H1 (cell line): ENCODE results near the gene C22orf39. TPM values are rescaled to one million over a fixed set of nuclear protein-coding genes. Genes with fewer than 3 reads are reported as not detected.
A peak's percentile ranks its signal among the peaks of the same experiment; 100 is the strongest.

ENCODE experiments used
- CTCF ChIA-PET: fragments of 300-600 bp; sonication (Branson Sonifier 250); formaldehyde crosslinking; loops from one replicate; lab custom pipeline; 2021; ENCODE audit not compliant: partially characterized antibody; lab: Charles Lee
- POLR2A ChIA-PET: fragments of 300-600 bp; sonication (Branson Sonifier 250); formaldehyde crosslinking; loops from one replicate; lab custom pipeline; 2021; ENCODE audit warnings: inconsistent platforms; ENCODE audit not compliant: partially characterized antibody; lab: Charles Lee
- DNase-seq, 2 experiments: peaks; one replicate each; pipeline versions ENCODE4 v3.0.0 to v3.0.0-alpha.2; 2010 to 2022; ENCODE audit warnings: low spot score in 2 of 2, low read depth in 1 of 2, mixed read lengths in 1 of 2
- FAIRE-seq: peaks from 2 replicates; lab custom pipeline; 2011; peaks lifted over from hg19 to GRCh38; lab: Jason Lieb, UNC
- H2AFZ ChIP-seq: 2 replicates; pipeline ENCODE4 v1.8.1; 2012; ENCODE audit warnings: low read length, inconsistent platforms
- H2AK5ac ChIP-seq: 2 replicates; pipeline ENCODE4 v1.6.1; 2013; ENCODE audit warnings: low read depth, low read length
- H2BK120ac ChIP-seq: replicated peaks from 2 replicates; pipeline ENCODE3; 2013; ENCODE audit warnings: low read depth, low read length, inconsistent platforms
- H2BK12ac ChIP-seq: 2 replicates; pipeline ENCODE4 v1.6.1; 2013; ENCODE audit warnings: low read depth, low read length
- H2BK15ac ChIP-seq: 2 replicates; pipeline ENCODE4 v1.6.1; 2013; ENCODE audit warnings: low read length
- H2BK20ac ChIP-seq: 2 replicates; pipeline ENCODE4 v1.6.1; 2013; ENCODE audit warnings: low read length
- H2BK5ac ChIP-seq: 2 replicates; pipeline ENCODE4 v1.6.1; 2013; ENCODE audit warnings: low read depth, low read length
- H3K14ac ChIP-seq: 2 replicates; pipeline ENCODE4 v1.6.1; 2013; ENCODE audit warnings: inconsistent platforms; ENCODE audit not compliant: insufficient read length
- H3K18ac ChIP-seq: 2 replicates; pipeline ENCODE4 v1.6.1; 2013; ENCODE audit warnings: low read length; ENCODE audit errors: extremely low read depth
- H3K23ac ChIP-seq: 2 replicates; pipeline ENCODE4 v1.6.1; 2013; ENCODE audit warnings: inconsistent platforms; ENCODE audit not compliant: insufficient read length
- H3K23me2 ChIP-seq: 2 replicates; pipeline ENCODE4 v1.6.1; 2013; ENCODE audit warnings: low read depth, low read length
- H3K27ac ChIP-seq: 2 replicates; pipeline ENCODE4 v1.6.1; 2011; ENCODE audit warnings: low read depth, low read length, inconsistent platforms
- H3K27me3 ChIP-seq, 4 experiments: replicated peaks in 1 of 4; 1 replicate in 1 of 4; 2 replicates in 3 of 4; pipeline versions ENCODE4 v1.6.1 to v1.8.1; 2011 to 2013; ENCODE audit warnings: low read length in 3 of 4, mild to moderate bottlenecking in 3 of 4, inconsistent platforms in 2 of 4, mixed read lengths in 2 of 4, moderate library complexity in 1 of 4; ENCODE audit not compliant: control insufficient read depth in 3 of 4, insufficient read depth in 3 of 4; ENCODE audit errors: extremely low read depth in 1 of 4
- H3K36me3 ChIP-seq, 4 experiments: 2 replicates each; pipeline versions ENCODE4 v1.6.1 to v1.8.1; 2011 to 2013; ENCODE audit warnings: mild to moderate bottlenecking in 4 of 4, low read length in 3 of 4, moderate library complexity in 2 of 4, control low read depth in 1 of 4, inconsistent platforms in 1 of 4; ENCODE audit not compliant: insufficient read depth in 4 of 4, control insufficient read depth in 2 of 4
- H3K4ac ChIP-seq: replicated peaks from 2 replicates; pipeline ENCODE3; 2013; ENCODE audit warnings: low read length, low read depth, mixed read lengths, inconsistent platforms; ENCODE audit not compliant: insufficient read length
- H3K4me1 ChIP-seq, 4 experiments: replicated peaks in 1 of 4; 1 replicate in 1 of 4; 2 replicates in 3 of 4; pipeline versions ENCODE4 v1.6.1 to v1.8.1; 2011 to 2013; ENCODE audit warnings: low read length in 3 of 4, inconsistent platforms in 2 of 4, mixed read lengths in 1 of 4; ENCODE audit not compliant: insufficient read depth in 4 of 4, control insufficient read depth in 3 of 4
- H3K4me2 ChIP-seq, 2 experiments: 2 replicates each; pipeline versions ENCODE4 v1.6.1 to v1.8.1; 2011 to 2013; ENCODE audit warnings: low read depth in 2 of 2, low read length in 2 of 2, control low read depth in 1 of 2, inconsistent platforms in 1 of 2, mild to moderate bottlenecking in 1 of 2; ENCODE audit not compliant: insufficient read depth in 1 of 2
- H3K4me3 ChIP-seq, 4 experiments: fragments of 200-600, 300-600 bp in 1 of 4; sonication (generic), shearing (Covaris generic), sonication (Bioruptor Twin) in 1 of 4; 2 replicates each; pipeline versions ENCODE4 v1.5.1 to v1.8.1; 2011 to 2016; ENCODE audit warnings: low read length in 4 of 4, low read depth in 3 of 4, control low read depth in 2 of 4, inconsistent platforms in 2 of 4, mild to moderate bottlenecking in 2 of 4, mixed read lengths in 1 of 4, moderate library complexity in 1 of 4; ENCODE audit not compliant: insufficient read depth in 2 of 4; ENCODE audit errors: extremely low read depth in 1 of 4
- H3K56ac ChIP-seq: replicated peaks from 2 replicates; pipeline ENCODE3; 2013; ENCODE audit warnings: low read depth, mild to moderate bottlenecking, mixed read lengths, low read length, inconsistent platforms; ENCODE audit not compliant: insufficient read length
- H3K79me1 ChIP-seq: 2 replicates; pipeline ENCODE4 v1.6.1; 2013; ENCODE audit warnings: low read depth, low read length, control low read depth
- H3K79me2 ChIP-seq, 2 experiments: 2 replicates each; pipeline versions ENCODE4 v1.6.1 to v1.8.1; 2012 to 2013; ENCODE audit warnings: low read length in 2 of 2, mild to moderate bottlenecking in 2 of 2, inconsistent platforms in 1 of 2; ENCODE audit not compliant: insufficient read depth in 2 of 2, control insufficient read depth in 1 of 2
- H3K9ac ChIP-seq, 4 experiments: replicated peaks in 1 of 4; 1 replicate in 1 of 4; 2 replicates in 3 of 4; pipeline versions ENCODE4 v1.6.1 to v1.8.1; 2011 to 2013; ENCODE audit warnings: low read depth in 3 of 4, low read length in 3 of 4, control low read depth in 2 of 4, mild to moderate bottlenecking in 2 of 4, moderate library complexity in 2 of 4, inconsistent platforms in 1 of 4; ENCODE audit errors: extremely low read depth in 1 of 4
- H3K9me3 ChIP-seq, 2 experiments: 2 replicates each; pipeline versions ENCODE4 v1.6.1 to v1.8.1; 2012 to 2013; ENCODE audit warnings: mild to moderate bottlenecking in 2 of 2, moderate library complexity in 2 of 2, control low read depth in 1 of 2, inconsistent platforms in 1 of 2, low read depth in 1 of 2, low read length in 1 of 2, mixed read lengths in 1 of 2; ENCODE audit not compliant: insufficient read depth in 2 of 2
- H4K20me1 ChIP-seq, 2 experiments: replicated peaks in 1 of 2; 2 replicates each; pipeline versions ENCODE3 to v1.8.1; 2011 to 2013; ENCODE audit warnings: inconsistent platforms in 2 of 2, low read length in 2 of 2, mild to moderate bottlenecking in 1 of 2; ENCODE audit not compliant: insufficient read depth in 2 of 2, control insufficient read depth in 1 of 2
- H4K5ac ChIP-seq: 2 replicates; pipeline ENCODE4 v1.6.1; 2013; ENCODE audit warnings: low read length, low read depth, mixed read lengths, inconsistent platforms; ENCODE audit not compliant: insufficient read length
- H4K8ac ChIP-seq: 2 replicates; pipeline ENCODE4 v1.8.0; 2013; ENCODE audit warnings: mild to moderate bottlenecking, moderate library complexity, low read length, inconsistent platforms; ENCODE audit not compliant: insufficient read depth; ENCODE audit errors: extremely low read depth
- H4K91ac ChIP-seq: replicated peaks from 2 replicates; pipeline ENCODE3; 2013; ENCODE audit warnings: low read length, mixed read lengths, inconsistent platforms; ENCODE audit not compliant: insufficient read length
- RXRA ChIP-seq: IDR thresholded peaks from 2 replicates; pipeline ENCODE4 v1.6.1; 2011; ENCODE audit warnings: low read depth, mild to moderate bottlenecking, low read length, moderate library complexity; ENCODE audit not compliant: insufficient read depth
- WGBS, 2 experiments: shearing (Covaris generic) in 1 of 2; methylation state at CpG; one replicate each; pipeline versions ENCODE4 v1.1.6 to v1.1.7; 2013 to 2015; ENCODE audit warnings: low lambda C conversion rate in 2 of 2, mixed read lengths in 2 of 2, inconsistent platforms in 1 of 2, low coverage in 1 of 2, missing lambda C conversion rate in 1 of 2; ENCODE audit not compliant: insufficient replicate concordance in 2 of 2, insufficient coverage in 1 of 2, insufficient read length in 1 of 2; ENCODE audit errors: extremely low coverage in 1 of 2, missing lambda C conversion rate in 1 of 2; 5-methylcytosine and 5-hydroxymethylcytosine counted together
- polyA plus RNA-seq, 7 experiments: library from polyadenylated mRNA; depleted of rRNA in 3 of 7; stranded (reverse) in 5 of 7; unstranded in 2 of 7; fragments of >200 nt in 5 of 7; fragments of 200-250 nt in 2 of 7; gene quantifications; 1 replicate in 5 of 7; 2 replicates in 1 of 7; 4 replicates in 1 of 7; pipeline versions ENCODE4 v1.2.1 to v1.2.3, GENCODE V29; 2011 to 2013; ENCODE audit warnings: missing spikeins in 2 of 7, mixed read lengths in 2 of 7
- total RNA-seq: library from RNA; stranded (reverse); fragmentation: NEBNext Ultra II Directional; extraction: Animal tissue kit (Norgen Biotek cat#: 25700); gene quantifications from 2 replicates; pipeline ENCODE4 v1.2.1, GENCODE V29; 2021

Gene C22orf39
- total and polyA plus RNA-seq, 2 of the 8 experiments (the other 6 are each of a cell fraction or from before 2014, with no cell fraction given) = 22.7 to 27.7 TPM

DNA sequence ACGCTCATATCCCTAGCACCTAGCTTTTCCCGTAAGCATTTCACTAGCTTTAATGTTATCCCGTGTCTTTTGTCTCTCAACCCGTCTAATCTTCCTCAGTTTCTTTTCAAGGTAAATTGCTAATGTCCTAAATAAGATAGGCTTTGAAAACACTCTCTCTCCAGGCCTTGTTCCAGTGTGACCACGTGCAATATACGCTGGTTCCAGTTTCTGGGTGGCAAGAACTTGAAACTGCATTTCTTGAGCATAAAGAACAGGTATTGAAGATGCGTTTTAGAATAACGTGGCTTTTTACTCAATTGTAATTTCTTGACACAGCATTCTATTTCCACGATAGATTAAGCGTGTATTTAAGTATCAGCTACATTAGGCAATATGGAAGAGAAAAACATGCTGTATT lies 33.3 kb upstream of the C22orf39 start:
- WGBS, 2 experiments = 78% methylated on average over 10 of the region's 10 CpGs; no CpG with 5 or more reads in 1 of the 2 experiments

More for the DNA sequence above, 33.3 kb upstream of the C22orf39 start:
- Histone ChIP-seq H2BK20ac (no peak overlapping the region), H2BK120ac (no peak overlapping the region), H3K14ac (no peak overlapping the region), H2BK5ac (no peak overlapping the region), H4K20me1 (peaks cover 0 to 10% of the 10 kb centered on the region in 2 experiments), H3K23ac (no peak overlapping the region), H2BK12ac (no peak overlapping the region), H3K9ac (peak overlapping the region in 2 of 4 experiments; percentile 47 to 99; a peak in 2 of 7 replicates), H2AFZ (no peak overlapping the region), H3K56ac (no peak overlapping the region), H3K36me3 (peaks cover 16 to 33% (median 22%) of the 10 kb centered on the region in 4 experiments), H3K79me1 (peaks cover 5% of the 10 kb centered on the region), H3K4me2 (peak overlapping the region; percentile 61 to 99), H4K91ac (no peak overlapping the region), H3K23me2 (peaks cover 14% of the 10 kb centered on the region), H3K4me1 (peaks cover 0 to 8% (median 1%) of the 10 kb centered on the region in 4 experiments; a peak in 2 of 7 replicates), H3K18ac (no peak overlapping the region), H3K79me2 (peaks cover 3 to 40% of the 10 kb centered on the region in 2 experiments; a peak in 3 of 4 replicates), H3K4ac (no peak overlapping the region), H4K5ac (no peak overlapping the region), H3K4me3 (peak overlapping the region; percentile 82 to 99 (median 94); a peak in 7 of 8 replicates), H3K9me3 (no peaks in the 10 kb centered on the region), H3K27ac (no peak overlapping the region), H2AK5ac (no peak overlapping the region), H3K27me3 (no peaks in the 10 kb centered on the region), H4K8ac (no peak overlapping the region), H2BK15ac (no peak overlapping the region)
- FAIRE-seq (no peak), DNase-seq (no peak)
- CTCF ChIA-PET = interaction anchor here (0.6 to 1.6 kb wide), 2 partner anchors 11 to 15 kb away, joined by 3 to 5 read pairs; no protein-coding TSS in a partner anchor
- POLR2A ChIA-PET = interaction anchor here (1.0 to 3.7 kb wide), 10 partner anchors 8 to 306 kb away, joined by 3 to 33 read pairs (median 5); partner anchors contain the start of genes C22orf39, HIRA and MRPL40
- TF ChIP-seq RXRA = no peak
